ENCODE results near the gene MTG2. TPM values are rescaled to one million over a fixed set of nuclear protein-coding genes. Genes with fewer than 3 reads are reported as not detected.
A peak's percentile ranks its signal among the peaks of the same experiment; 100 is the strongest.

The MTG2 gene
- total and polyA plus RNA-seq, 2 of the 13 experiments (the other 11 are each of a cell fraction or from before 2014, with no cell fraction given) = 20.4 to 37.8 TPM

DNA sequence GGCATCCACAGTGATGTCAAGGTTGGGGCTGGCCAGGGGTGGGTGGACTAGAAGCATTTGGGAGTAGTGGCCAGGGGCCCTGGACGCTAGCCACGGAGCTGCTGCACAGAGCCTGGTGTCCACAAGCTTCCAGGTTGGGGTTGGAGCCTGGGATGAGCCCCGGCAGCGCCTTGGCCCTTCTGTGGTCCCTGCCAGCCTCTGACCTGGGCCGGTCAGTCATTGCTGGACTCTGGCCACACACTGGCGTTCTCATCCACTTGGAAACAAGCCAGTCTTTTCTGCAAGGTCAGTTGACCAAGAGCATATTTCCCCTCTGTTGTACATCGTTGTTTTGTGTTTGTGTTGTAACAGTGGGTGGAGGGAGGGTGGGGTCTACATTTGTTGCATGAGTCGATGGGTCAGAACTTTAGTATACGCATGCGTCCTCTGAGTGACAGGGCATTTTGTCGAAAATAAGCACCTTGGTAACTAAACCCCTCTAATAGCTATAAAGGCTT, 48.0 kb upstream of the MTG2 start (continued):
- TF ChIP-seq PRDM4 (CRISPR knock-in tag; IDR thresholded peaks at IDR 0.05; ENCODE audit: borderline replicate concordance) (no peak), NFE2L2 (IDR thresholded peaks at IDR 0.05; ENCODE audit: low read length) (peak; percentile 40; the same call in 1 of the 2 replicates), GATAD1 (CRISPR knock-in tag; IDR thresholded peaks at IDR 0.05) (0 out of 2 replicates have a peak, but pooled peaks have one; percentile 64), PITX1 (CRISPR knock-in tag; IDR thresholded peaks at IDR 0.05) (peak; percentile 75), ZNF317 (CRISPR knock-in tag; IDR thresholded peaks at IDR 0.05) (peak; percentile 45; the same call in 1 of the 2 replicates), ZMAT3 (CRISPR knock-in tag; conservative IDR thresholded peaks at IDR 0.05) (peak; percentile 54; the same call in 1 of the 2 replicates), FOXP1 (IDR thresholded peaks at IDR 0.05) (no peak), FOXP1 (CRISPR knock-in tag; IDR thresholded peaks at IDR 0.05) (peak; percentile 91), ZNF749 (CRISPR knock-in tag; IDR thresholded peaks at IDR 0.05; ENCODE audit: borderline replicate concordance) (no peak; the same call in 1 of the 2 replicates), RXRA (CRISPR knock-in tag; IDR thresholded peaks at IDR 0.05) (peak; percentile 69), STAG1 (CRISPR knock-in tag; IDR thresholded peaks at IDR 0.05) (peak; percentile 46), HNF1A (IDR thresholded peaks at IDR 0.05; ENCODE audit: low read depth) (no peak), HNF1A (CRISPR knock-in tag; IDR thresholded peaks at IDR 0.05; ENCODE audit: borderline replicate concordance) (peak; percentile 54; the same call in 1 of the 2 replicates), ZGPAT (CRISPR knock-in tag; IDR thresholded peaks at IDR 0.05) (peak; percentile 66), PRMT3 (CRISPR knock-in tag; IDR thresholded peaks at IDR 0.05; ENCODE audit: borderline replicate concordance, low read depth) (no peak), ZFY (CRISPR knock-in tag; IDR thresholded peaks at IDR 0.05) (no peak)
- TF ChIP-seq, protein P1, sequence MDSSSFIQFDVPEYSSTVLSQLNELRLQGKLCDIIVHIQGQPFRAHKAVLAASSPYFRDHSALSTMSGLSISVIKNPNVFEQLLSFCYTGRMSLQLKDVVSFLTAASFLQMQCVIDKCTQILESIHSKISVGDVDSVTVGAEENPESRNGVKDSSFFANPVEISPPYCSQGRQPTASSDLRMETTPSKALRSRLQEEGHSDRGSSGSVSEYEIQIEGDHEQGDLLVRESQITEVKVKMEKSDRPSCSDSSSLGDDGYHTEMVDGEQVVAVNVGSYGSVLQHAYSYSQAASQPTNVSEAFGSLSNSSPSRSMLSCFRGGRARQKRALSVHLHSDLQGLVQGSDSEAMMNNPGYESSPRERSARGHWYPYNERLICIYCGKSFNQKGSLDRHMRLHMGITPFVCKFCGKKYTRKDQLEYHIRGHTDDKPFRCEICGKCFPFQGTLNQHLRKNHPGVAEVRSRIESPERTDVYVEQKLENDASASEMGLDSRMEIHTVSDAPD (CRISPR knock-in tag; IDR thresholded peaks at IDR 0.05) = no peak
- TF ChIP-seq, protein P2, sequence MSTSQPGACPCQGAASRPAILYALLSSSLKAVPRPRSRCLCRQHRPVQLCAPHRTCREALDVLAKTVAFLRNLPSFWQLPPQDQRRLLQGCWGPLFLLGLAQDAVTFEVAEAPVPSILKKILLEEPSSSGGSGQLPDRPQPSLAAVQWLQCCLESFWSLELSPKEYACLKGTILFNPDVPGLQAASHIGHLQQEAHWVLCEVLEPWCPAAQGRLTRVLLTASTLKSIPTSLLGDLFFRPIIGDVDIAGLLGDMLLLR (CRISPR knock-in tag; IDR thresholded peaks at IDR 0.05) = no peak
- TF ChIP-seq, protein P3, sequence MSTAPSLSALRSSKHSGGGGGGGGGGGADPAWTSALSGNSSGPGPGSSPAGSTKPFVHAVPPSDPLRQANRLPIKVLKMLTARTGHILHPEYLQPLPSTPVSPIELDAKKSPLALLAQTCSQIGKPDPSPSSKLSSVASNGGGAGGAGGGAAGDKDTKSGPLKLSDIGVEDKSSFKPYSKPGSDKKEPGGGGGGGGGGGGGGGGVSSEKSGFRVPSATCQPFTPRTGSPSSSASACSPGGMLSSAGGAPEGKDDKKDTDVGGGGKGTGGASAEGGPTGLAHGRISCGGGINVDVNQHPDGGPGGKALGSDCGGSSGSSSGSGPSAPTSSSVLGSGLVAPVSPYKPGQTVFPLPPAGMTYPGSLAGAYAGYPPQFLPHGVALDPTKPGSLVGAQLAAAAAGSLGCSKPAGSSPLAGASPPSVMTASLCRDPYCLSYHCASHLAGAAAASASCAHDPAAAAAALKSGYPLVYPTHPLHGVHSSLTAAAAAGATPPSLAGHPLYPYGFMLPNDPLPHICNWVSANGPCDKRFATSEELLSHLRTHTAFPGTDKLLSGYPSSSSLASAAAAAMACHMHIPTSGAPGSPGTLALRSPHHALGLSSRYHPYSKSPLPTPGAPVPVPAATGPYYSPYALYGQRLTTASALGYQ (CRISPR knock-in tag; IDR thresholded peaks at IDR 0.05) = no peak

All from HepG2 (cell line).